GM12873 (cell line): ENCODE measurements around the gene ABCC1.

Experiments used
- TF ChIP-seq, protein P1 (sequence below): IDR thresholded peaks from 2 replicates; pipeline ENCODE4 v1.5.1; 2012; ENCODE audit warnings: low read depth, mild to moderate bottlenecking, moderate library complexity, low read length, control low read depth; ENCODE audit not compliant: insufficient read depth; ENCODE audit errors: missing control alignments

ABCC1 gene

DNA sequence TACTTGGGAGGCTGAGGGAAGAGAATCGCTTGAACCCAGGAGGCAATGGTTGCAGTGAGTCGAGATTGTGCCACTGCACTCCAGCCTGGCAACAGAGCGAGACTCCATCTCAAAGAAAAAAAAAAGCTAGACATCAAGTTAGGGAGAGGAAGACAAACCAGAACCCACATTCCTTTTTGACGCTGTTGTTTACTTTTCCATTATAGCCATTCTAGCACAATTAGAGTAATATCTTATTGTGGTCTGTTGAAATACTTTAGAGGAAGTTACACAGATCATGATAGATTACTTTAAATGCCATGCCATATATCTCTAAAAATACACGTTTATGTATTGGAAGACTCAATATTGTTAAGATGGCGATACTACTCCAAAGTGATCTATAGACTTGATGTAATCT lies 16.5 kb upstream of the ABCC1 start:
- TF ChIP-seq, protein P1, sequence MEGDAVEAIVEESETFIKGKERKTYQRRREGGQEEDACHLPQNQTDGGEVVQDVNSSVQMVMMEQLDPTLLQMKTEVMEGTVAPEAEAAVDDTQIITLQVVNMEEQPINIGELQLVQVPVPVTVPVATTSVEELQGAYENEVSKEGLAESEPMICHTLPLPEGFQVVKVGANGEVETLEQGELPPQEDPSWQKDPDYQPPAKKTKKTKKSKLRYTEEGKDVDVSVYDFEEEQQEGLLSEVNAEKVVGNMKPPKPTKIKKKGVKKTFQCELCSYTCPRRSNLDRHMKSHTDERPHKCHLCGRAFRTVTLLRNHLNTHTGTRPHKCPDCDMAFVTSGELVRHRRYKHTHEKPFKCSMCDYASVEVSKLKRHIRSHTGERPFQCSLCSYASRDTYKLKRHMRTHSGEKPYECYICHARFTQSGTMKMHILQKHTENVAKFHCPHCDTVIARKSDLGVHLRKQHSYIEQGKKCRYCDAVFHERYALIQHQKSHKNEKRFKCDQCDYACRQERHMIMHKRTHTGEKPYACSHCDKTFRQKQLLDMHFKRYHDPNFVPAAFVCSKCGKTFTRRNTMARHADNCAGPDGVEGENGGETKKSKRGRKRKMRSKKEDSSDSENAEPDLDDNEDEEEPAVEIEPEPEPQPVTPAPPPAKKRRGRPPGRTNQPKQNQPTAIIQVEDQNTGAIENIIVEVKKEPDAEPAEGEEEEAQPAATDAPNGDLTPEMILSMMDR = no peak

DNA sequence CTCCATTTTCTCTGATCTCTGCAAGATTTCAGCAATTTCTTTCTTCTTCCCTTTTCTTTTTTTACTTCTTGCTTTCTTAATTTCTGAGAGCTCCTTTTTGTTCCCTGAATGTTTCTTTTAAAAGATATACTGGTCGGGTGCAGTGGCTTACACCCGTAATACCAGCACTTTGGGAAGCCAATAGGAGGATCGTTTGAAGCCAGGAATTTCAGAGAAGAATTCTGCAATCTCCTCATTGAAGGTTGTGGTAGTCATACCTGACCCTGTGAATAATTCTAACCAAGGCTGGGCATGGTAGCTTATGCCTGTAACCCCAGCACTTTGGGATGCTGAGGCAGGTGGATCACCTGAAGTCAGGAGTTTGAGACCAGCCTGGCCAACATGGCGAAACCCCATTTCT lies 15.6 kb upstream of the ABCC1 start:
- TF ChIP-seq, protein P1 = no peak

DNA sequence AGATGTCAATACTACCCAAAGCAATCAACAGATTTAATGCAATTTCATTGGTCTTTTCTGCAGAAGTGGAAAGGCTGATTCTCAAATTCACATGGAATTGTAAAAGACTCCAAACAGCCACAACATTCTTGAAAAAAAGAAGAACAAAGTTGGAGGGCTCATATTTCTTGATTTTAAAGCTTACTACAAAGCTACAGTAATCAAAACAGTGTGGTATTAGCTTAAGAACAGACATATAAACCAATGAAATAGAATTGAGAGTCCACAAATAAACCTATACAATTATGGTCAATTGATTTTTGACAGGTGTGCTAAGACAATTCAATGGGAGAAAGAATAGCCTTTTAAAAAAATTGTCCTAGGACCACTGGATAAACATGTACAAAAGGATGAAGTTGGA lies 14.4 kb upstream of the ABCC1 start:
- TF ChIP-seq, protein P1 = no peak

DNA sequence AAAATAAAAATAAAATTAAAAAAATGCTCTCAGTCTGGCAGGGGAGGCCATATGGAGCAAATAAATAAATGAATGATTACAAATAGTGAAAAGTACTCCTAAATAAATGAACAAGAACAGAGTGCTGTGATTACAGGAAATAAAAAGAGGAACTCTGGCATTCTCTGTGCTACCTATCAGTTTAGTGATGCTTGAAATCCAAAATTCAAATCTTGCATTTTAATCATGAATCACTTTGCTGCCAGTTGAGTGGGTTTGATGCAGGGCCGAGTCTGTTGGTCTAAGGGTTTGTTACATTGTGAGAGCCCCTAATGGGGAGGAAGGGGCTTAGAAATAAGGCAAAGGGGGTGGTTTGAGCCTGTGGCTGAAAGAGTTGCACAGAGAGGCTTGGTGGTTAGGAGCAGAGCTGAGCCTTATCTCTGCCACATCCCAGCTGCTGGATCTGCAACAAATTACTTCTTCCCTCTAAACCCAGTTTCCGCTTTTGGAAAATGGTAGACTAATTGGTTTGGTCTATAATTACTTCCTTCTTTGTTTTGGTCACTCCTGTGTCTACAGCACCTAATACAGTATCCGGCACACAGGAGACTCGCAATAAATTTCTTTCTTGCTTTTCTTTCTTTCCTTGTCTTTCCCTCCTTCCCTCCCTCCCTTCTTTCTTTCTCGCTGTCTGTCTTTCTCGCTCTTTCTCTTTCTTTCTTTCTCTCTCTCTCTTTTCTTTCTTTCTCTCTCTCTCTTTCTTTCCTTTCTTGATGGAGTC lies 6.3 kb upstream of the ABCC1 start:
- TF ChIP-seq, protein P1 = no peak

DNA sequence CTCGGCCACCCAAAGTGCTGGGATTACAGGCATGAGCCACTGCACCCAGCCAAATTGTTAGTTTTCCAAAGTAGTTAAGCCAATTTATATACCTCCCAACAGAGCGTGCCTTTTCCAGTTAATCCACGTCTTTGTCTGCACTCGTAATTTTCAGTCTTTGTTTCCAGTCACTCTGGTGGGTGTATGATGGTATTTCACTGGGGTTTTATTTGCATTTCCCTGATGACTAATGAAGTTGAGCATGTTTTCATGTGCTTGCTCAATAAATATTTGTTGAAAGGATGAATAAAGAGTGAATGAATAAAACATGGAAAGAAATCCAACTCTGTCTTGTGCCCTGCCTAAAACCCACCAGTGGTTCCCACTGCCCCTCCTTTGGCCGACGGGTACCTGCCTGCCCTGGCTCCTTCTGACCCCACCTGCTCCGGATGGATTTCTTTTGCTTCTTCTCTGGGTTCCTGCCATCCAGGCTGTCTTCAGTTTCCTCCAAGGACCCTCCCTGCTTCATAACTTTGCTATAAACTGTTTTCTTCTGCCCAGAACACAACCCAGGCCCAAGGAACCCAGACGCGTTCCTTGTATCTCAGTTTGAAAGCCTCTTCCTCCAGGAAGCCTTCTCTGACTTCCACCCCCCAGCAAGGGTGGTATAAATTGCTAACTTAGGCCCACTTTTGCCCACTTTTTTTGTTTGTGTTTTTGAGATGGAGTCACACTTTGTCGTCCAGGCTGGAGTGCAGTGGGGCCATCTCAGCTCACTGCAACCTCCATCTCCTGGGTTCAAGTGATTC lies 3.0 kb upstream of the ABCC1 start:
- TF ChIP-seq, protein P1 = no peak

DNA sequence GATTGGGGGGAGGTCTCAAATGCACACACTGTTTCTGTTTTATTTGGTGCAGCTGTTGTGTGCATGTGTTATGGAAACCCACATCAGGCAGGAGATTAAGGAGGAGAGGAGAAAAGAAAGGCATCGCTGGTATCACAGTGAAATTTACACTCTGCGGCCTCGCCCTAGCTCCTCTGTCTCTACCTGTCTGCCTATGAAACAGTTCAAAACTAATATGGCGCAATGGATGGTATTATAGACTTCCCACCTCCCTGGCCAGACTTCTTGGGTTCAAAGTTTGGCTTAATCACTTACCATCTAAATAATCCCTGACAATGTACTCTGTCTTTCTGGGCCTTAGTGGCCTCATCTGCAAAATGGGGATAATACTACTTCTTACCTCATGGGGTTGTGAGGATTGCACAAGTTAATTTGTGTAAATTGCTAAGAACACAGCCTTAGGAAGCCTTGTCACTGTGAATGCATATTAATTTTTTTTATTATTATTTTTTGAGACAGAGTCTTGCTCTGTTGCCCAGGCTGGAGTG lies 1.4 kb upstream of the ABCC1 start:
- TF ChIP-seq, protein P1 = no peak

DNA sequence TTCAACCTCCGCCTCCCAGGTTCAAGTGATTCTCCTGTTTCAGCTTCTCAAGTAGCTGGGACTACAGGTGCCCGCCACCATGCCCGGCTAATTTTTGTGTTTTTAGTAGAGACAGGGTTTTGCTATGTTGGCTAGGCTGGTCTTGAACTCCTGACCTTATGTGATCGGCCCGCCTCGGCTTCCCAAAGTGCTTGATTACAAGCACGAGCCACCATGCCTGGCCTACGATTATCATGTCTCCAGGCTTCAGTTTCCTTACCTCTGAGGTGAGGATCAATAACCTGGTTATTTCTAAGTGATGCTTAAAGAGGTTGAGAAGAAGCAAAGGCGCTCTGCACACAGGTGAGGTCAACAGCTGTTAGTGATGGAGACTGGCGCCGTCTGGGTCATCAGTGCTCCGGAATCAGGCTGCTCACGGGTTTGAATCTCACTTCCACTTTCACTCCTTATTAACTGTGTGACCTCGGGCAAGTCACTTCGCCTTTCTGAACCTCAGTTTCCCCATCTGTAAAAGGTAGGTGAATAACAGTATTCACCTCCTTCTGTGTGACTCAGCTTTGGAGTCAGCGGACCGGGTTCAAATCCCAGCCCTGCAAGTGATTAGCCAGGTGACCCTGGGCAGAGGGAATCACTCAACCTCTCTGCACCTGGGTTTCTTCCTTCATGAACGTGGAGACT lies 745 bp upstream of the ABCC1 start:
- TF ChIP-seq, protein P1 = no peak
